ENCODE measurements around the gene SFPQ. TPM values are rescaled to one million over a fixed set of nuclear protein-coding genes. Genes with fewer than 3 reads are reported as not detected.

The SFPQ gene
- total RNA-seq, 2 experiments from 2014 or later = 423 to 440 TPM

DNA sequence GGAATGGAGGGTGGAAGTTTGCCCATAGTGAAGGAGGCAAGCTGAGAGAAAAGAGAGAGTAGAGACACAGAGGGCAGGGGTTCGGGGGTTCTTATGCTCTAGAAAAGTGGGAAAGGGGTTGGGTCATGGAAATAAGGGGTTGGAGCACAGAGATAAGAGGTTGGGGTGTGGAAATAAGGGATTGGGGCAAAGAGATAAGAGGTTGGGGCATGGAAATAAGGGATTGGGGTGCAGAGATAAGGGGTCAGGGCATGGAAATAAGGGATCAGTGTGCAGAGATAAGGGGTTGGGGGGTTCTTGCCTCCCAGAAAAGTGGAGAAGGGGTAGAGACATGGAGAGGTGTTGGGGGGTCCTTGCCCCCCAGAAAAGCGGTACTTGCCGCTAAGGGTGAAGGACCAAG, 56.2 kb downstream of the SFPQ start:
- Mint-ChIP-seq H3K4me3 (no peak overlapping the region), H3K36me3 (no peaks in the 10 kb centered on the region), H3K9me3 (no peaks in the 10 kb centered on the region), H3K27ac (no peak overlapping the region), H3K4me1 (no peaks in the 10 kb centered on the region), H3K27me3 (no peaks in the 10 kb centered on the region)
- DNase-seq = no peak

Other genes with a start within 250 kb of the SFPQ start
- gene TMEM35B, start 207.8 kb downstream of the SFPQ start, total RNA-seq = 10 to 100 TPM; 18.4 to 19.2 TPM
- gene ZMYM6, start 161.2 kb downstream of the SFPQ start, total RNA-seq = 10 to 100 TPM; 12.3 to 17.2 TPM
- 1 to 10 TPM; 3.9 to 6.1 TPM for gene ZMYM1, start 113.8 kb downstream of the SFPQ start, total RNA-seq
- gene ZMYM4, start 75.6 kb upstream of the SFPQ start, total RNA-seq = 10 to 100 TPM; 30.9 to 32.7 TPM

Measured in activated naive CD8-positive, alpha-beta T cell treated with anti-CD3 and anti-CD28 coated beads for 36 hours (primary cell).